Spleen (tissue), 11 donors: Measurements from ENCODE around the gene MAP3K6. TPM values are rescaled to one million over a fixed set of nuclear protein-coding genes. Genes with fewer than 3 reads are reported as not detected.

Experiments
- DNase-seq: peaks from one replicate; pipeline ENCODE4 v3.0.0-alpha.2; 2020
- H3K27ac ChIP-seq, 8 donors: fragments of 200-600 bp; sonication (generic) in 7 of 8; 1 replicate in 4 of 8; 2 replicates in 4 of 8; pipeline versions ENCODE4 v1.5.0 to v1.8.0; 2016 to 2021; ENCODE audit warnings: inconsistent platforms in 4 of 8, mild to moderate bottlenecking in 4 of 8, moderate library complexity in 1 of 8
- H3K27me3 ChIP-seq, 7 donors: fragments of 200-600 bp; sonication (generic) in 6 of 7; replicated peaks in 1 of 7; 1 replicate in 4 of 7; 2 replicates in 3 of 7; pipeline versions ENCODE4 v1.5.0 to v1.8.0; 2016 to 2021; ENCODE audit warnings: inconsistent platforms in 3 of 7, mild to moderate bottlenecking in 1 of 7
- H3K36me3 ChIP-seq, 6 donors: fragments of 200-600 bp; sonication (generic) in 5 of 6; 1 replicate in 4 of 6; 2 replicates in 2 of 6; pipeline versions ENCODE4 v1.5.0 to v1.8.0; 2016 to 2021; ENCODE audit warnings: inconsistent platforms in 2 of 6
- H3K4me1 ChIP-seq, 6 donors: fragments of 200-600 bp; sonication (generic) in 5 of 6; 1 replicate in 3 of 6; 2 replicates in 3 of 6; pipeline versions ENCODE4 v1.5.0 to v1.8.0; 2016 to 2021; ENCODE audit warnings: inconsistent platforms in 3 of 6
- H3K4me3 ChIP-seq, 8 donors: fragments of 200-600 bp; sonication (generic) in 7 of 8; 1 replicate in 4 of 8; 2 replicates in 4 of 8; pipeline versions ENCODE4 v1.5.0 to v1.8.0; 2016 to 2021; ENCODE audit warnings: inconsistent platforms in 4 of 8, mild to moderate bottlenecking in 4 of 8, moderate library complexity in 2 of 8
- H3K9me3 ChIP-seq, 8 donors: fragments of 200-600 bp; sonication (generic) in 7 of 8; 1 replicate in 4 of 8; 2 replicates in 4 of 8; pipeline versions ENCODE4 v1.5.0 to v1.8.0; 2016 to 2021; ENCODE audit warnings: inconsistent platforms in 4 of 8
- POLR2A ChIP-seq, 3 donors: fragments of 450-650 bp; IDR thresholded peaks; one replicate each; pipeline ENCODE4 v1.5.1; 2017; ENCODE audit warnings: antibody characterized with exemption in 3 of 3, mild to moderate bottlenecking in 1 of 3
- POLR2AphosphoS5 ChIP-seq, 3 donors: sonication (generic); formaldehyde crosslinking; IDR thresholded peaks; one replicate each; pipeline ENCODE4 v1.5.1; 2017; ENCODE audit warnings: antibody characterized with exemption in 3 of 3
- WGBS, 5 donors: extraction: QIAGEN DNeasy Blood & Tissue Kit in 3 of 5; methylation state at CpG; one replicate each; pipeline versions ENCODE4 v1.1.5 to v1.1.7; 2013 to 2018; 5-methylcytosine and 5-hydroxymethylcytosine counted together
- intact Hi-C: fragments of 100-400 bp; cut with DNase I; formaldehyde crosslinking; loops from one replicate; pipeline ENCODE4 v1.15.0; 2023; ENCODE audit warnings: low total_unique reads
- polyA plus RNA-seq, 3 donors: library from polyadenylated mRNA; stranded (reverse); fragments of 200-250 nt; gene quantifications; one replicate each; pipeline ENCODE4 v1.2.1, GENCODE V29; 2013
- total RNA-seq, 7 donors: library from RNA; depleted of rRNA in 3 of 7; stranded (reverse); fragments of >200 nt in 3 of 7; fragmentation: NEBNext Ultra II Directional in 4 of 7; extraction: Animal tissue kit (Norgen Biotek cat#: 25700) in 4 of 7; gene quantifications; one replicate each; pipeline versions ENCODE4 v1.1.0 to v1.2.1, GENCODE V29; 2016 to 2021
- TF ChIP-seq, protein P1 (sequence below), 11 experiments: fragments of 200-600 bp in 7 of 11; fragments of 450-650 bp in 4 of 11; sonication (generic) in 4 of 11; IDR thresholded peaks in 8 of 11; conservative IDR thresholded peaks in 3 of 11; 1 replicate in 7 of 11; 2 replicates in 4 of 11; pipeline versions ENCODE4 v1.4.0 to v1.8.0; 2016 to 2021; ENCODE audit warnings: antibody characterized with exemption in 11 of 11, inconsistent platforms in 4 of 11, mild to moderate bottlenecking in 1 of 11
- donor health status: healthy with polysubstance abuse.
- donor health status: DM: no; HTN: no; CAD: no; lungs with moderate emphysema.
- donor health status: DM: no; HTN: no; CAD: no.
- donor health status: Bipolar disorder and iron deficiency.
- donor health status: healthy.
- donor health status: DM: no; HTN: no; CAD: no.
- donor health status: DM: yes; HTN: yes; CAD: no.

The MAP3K6 gene
- total and polyA plus RNA-seq, 10 donors, result 20.3 to 55.0 (median 31.0) TPM

DNA sequence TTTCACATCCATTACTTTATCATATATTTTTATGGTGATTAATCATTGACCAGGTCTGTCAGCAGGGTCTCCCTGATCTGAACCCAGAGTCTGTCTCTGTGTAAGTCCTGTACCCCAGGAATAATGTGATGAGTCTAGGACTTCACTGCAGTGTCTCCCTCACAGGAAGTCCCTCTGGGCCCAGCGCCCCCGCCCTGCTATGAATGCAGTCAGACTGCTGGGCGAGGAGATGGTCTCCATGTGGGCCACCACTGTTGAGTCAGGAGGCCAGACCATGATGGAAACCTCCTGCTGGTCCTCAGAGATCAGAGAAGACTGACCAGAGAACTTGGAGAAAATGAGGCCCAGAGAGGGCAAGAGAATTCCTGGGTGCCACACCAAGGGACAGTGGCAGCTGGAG lies 35.3 kb downstream of the MAP3K6 start:
- DNase-seq, result peak; percentile 58
- 85 to 97% (median 90%) methylated on average over 3 of the region's 3 CpGs for WGBS, 5 donors
- H3K36me3 ChIP-seq, result peaks cover 4 to 100% (median 63%) of the 10 kb centered on the region in 6 donors
- no peaks in the 10 kb centered on the region for H3K27me3 ChIP-seq
- TF ChIP-seq, protein P1, sequence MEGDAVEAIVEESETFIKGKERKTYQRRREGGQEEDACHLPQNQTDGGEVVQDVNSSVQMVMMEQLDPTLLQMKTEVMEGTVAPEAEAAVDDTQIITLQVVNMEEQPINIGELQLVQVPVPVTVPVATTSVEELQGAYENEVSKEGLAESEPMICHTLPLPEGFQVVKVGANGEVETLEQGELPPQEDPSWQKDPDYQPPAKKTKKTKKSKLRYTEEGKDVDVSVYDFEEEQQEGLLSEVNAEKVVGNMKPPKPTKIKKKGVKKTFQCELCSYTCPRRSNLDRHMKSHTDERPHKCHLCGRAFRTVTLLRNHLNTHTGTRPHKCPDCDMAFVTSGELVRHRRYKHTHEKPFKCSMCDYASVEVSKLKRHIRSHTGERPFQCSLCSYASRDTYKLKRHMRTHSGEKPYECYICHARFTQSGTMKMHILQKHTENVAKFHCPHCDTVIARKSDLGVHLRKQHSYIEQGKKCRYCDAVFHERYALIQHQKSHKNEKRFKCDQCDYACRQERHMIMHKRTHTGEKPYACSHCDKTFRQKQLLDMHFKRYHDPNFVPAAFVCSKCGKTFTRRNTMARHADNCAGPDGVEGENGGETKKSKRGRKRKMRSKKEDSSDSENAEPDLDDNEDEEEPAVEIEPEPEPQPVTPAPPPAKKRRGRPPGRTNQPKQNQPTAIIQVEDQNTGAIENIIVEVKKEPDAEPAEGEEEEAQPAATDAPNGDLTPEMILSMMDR (IDR thresholded peaks at IDR 0.05 in 8 of 11, conservative IDR thresholded peaks at IDR 0.05 in 3 of 11), result no peak
- TF ChIP-seq POLR2AphosphoS5 (IDR thresholded peaks at IDR 0.05) (no peak), POLR2A (IDR thresholded peaks at IDR 0.05) (no peak)
- no peak overlapping the region for H3K4me3 ChIP-seq
- peak overlapping the region in 4 of 8 donors; percentile 16 to 63 (median 46) for H3K27ac ChIP-seq
- intact Hi-C loops, result no loop called here
- peaks cover 21 to 69% (median 42%) of the 10 kb centered on the region in 6 donors for H3K4me1 ChIP-seq
- H3K9me3 ChIP-seq, result no peaks in the 10 kb centered on the region

DNA sequence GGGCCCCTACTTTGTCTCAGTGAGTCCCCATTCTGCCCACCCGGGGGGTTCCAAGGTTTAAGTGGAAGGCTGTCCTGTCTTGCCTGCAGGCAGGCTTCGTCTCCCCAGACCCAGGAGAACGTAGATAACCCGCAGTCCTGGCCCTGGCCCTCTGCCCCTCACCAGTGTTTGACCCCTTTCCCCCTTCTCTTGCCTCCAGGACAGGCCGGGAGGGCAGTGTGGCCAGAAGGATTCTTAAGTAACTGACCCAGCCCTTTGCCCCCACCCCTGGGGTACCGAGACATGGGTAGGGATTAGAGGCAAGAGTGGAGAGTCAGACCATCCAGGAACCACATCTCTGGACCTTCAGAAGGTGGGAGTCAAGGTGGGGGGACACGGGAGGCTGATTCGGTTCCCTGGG lies 36.0 kb downstream of the MAP3K6 start:
- TF ChIP-seq POLR2A (IDR thresholded peaks at IDR 0.05), result no peak
- TF ChIP-seq POLR2AphosphoS5 (IDR thresholded peaks at IDR 0.05), result no peak
- TF ChIP-seq, protein P1 (IDR thresholded peaks at IDR 0.05 in 8 of 11, conservative IDR thresholded peaks at IDR 0.05 in 3 of 11), result no peak
- Histone ChIP-seq H3K27ac (no peak overlapping the region), H3K9me3 (no peaks in the 10 kb centered on the region), H3K36me3 (peaks cover 4 to 100% (median 62%) of the 10 kb centered on the region in 6 donors), H3K4me3 (no peak overlapping the region), H3K4me1 (peaks cover 25 to 76% (median 48%) of the 10 kb centered on the region in 6 donors), H3K27me3 (no peaks in the 10 kb centered on the region)
- DNase-seq, result peak; percentile 22
- 86 to 93% (median 87%) methylated on average over 8 of the region's 8 CpGs for WGBS, 5 donors
- intact Hi-C loops, result no loop called here

DNA sequence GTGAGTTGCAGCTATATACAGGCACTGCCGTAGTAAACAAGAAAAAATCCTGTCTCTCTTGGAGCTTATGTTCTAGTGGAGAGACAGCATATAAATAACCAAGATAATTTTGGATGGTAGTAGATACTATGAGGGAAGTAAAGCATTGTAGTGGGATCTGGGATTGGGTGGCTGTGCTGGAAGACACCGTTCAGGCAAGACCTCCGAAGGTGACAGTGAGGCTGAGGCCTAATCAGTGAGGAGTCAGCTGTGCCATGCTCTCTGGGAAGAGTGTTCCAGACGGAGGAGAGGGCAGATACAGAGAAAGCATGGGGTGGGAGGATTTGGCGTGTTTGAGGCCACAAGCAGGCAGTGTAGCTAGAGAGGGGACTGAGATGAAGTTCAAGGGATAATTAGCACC lies 38.8 kb downstream of the MAP3K6 start:
- WGBS, 5 donors, result 89 to 91% (median 90%) methylated on average over 5 of the region's 5 CpGs
- Histone ChIP-seq H3K36me3 (peaks cover 0 to 94% (median 46%) of the 10 kb centered on the region in 6 donors), H3K9me3 (no peaks in the 10 kb centered on the region), H3K4me1 (peaks cover 38 to 100% (median 75%) of the 10 kb centered on the region in 6 donors), H3K27ac (no peak overlapping the region), H3K4me3 (no peak overlapping the region), H3K27me3 (no peaks in the 10 kb centered on the region)
- TF ChIP-seq POLR2A (IDR thresholded peaks at IDR 0.05), result no peak
- TF ChIP-seq, protein P1 (IDR thresholded peaks at IDR 0.05 in 8 of 11, conservative IDR thresholded peaks at IDR 0.05 in 3 of 11), result no peak
- no peak for TF ChIP-seq POLR2AphosphoS5 (IDR thresholded peaks at IDR 0.05)
- intact Hi-C loops, result no loop called here
- no peak for DNase-seq

DNA sequence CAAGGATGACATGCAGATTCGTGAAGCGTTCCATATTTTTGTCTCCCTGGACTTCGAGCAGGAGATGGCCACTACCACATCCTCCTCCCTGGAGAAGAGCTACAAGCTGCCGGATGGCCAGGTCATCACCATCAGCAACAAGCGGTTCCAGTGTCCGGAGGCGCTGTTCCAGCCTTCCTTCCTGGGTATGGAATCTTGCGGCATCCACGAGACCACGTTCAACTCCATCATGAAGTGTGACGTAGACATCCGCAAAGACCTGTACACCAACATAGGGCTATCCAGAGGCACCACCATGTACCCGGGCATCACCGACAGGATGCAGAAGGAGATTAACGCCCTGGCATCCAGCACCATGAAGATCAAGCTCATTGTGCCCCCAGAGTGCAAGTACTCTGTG lies 41.5 kb downstream of the MAP3K6 start:
- no peak for TF ChIP-seq POLR2A (IDR thresholded peaks at IDR 0.05)
- TF ChIP-seq POLR2AphosphoS5 (IDR thresholded peaks at IDR 0.05), result no peak
- TF ChIP-seq, protein P1 (IDR thresholded peaks at IDR 0.05 in 8 of 11, conservative IDR thresholded peaks at IDR 0.05 in 3 of 11), result no peak
- intact Hi-C loops, result no loop called here
- peaks cover 26 to 89% (median 69%) of the 10 kb centered on the region in 6 donors for H3K4me1 ChIP-seq
- WGBS, 5 donors, result 88 to 95% (median 93%) methylated on average over 12 to 15 of the region's 15 CpGs
- peaks cover 0 to 68% (median 23%) of the 10 kb centered on the region in 6 donors for H3K36me3 ChIP-seq
- H3K9me3 ChIP-seq, result no peaks in the 10 kb centered on the region
- no peak overlapping the region for H3K27ac ChIP-seq
- H3K4me3 ChIP-seq, result no peak overlapping the region
- DNase-seq, result no peak
- no peaks in the 10 kb centered on the region for H3K27me3 ChIP-seq
